HepG2 (cell line): ENCODE data around the gene PPP4R2. TPM values are rescaled to one million over a fixed set of nuclear protein-coding genes. Genes with fewer than 3 reads are reported as not detected.
A peak's percentile ranks its signal among the peaks of the same experiment; 100 is the strongest.

Experiments
- CBX2 ChIP-seq, 2 experiments: fragments of 200-600 bp in 1 of 2; sonication (generic); formaldehyde crosslinking in 1 of 2; IDR thresholded peaks; 2 replicates each; pipeline versions ENCODE4 v1.7.0 to v1.8.1; 2018 to 2022; ENCODE audit warnings: low read depth in 2 of 2, low read length in 1 of 2, mild to moderate bottlenecking in 1 of 2, missing genetic modification reagents in 1 of 2
- FOXK1 ChIP-seq: sonication (generic); formaldehyde crosslinking; IDR thresholded peaks from 2 replicates; pipeline ENCODE4 v1.4.0; 2020; ENCODE audit warnings: low read depth, missing genetic modification reagents, borderline replicate concordance
- KDM1A ChIP-seq: IDR thresholded peaks from 2 replicates; pipeline ENCODE4 v1.6.1; 2016; ENCODE audit warnings: missing compliant biosample characterization
- KLF12 ChIP-seq: sonication (generic); formaldehyde crosslinking; IDR thresholded peaks from 2 replicates; pipeline ENCODE4 v1.4.0; 2020; ENCODE audit warnings: missing genetic modification reagents, borderline replicate concordance
- MATR3 ChIP-seq: sonication (generic); formaldehyde crosslinking; IDR thresholded peaks from 2 replicates; pipeline ENCODE4 v1.4.0; 2020; ENCODE audit warnings: missing genetic modification reagents
- MLLT10 ChIP-seq: sonication (generic); formaldehyde crosslinking; IDR thresholded peaks from 2 replicates; pipeline ENCODE4 v1.4.0; 2020; ENCODE audit warnings: missing genetic modification reagents
- REST ChIP-seq, 2 experiments: IDR thresholded peaks; 2 replicates each; pipeline ENCODE4 v1.6.1; 2011 to 2012; ENCODE audit warnings: low read length in 2 of 2, borderline replicate concordance in 1 of 2, low read depth in 1 of 2, mild to moderate bottlenecking in 1 of 2, moderate library complexity in 1 of 2
- SETDB1 ChIP-seq: sonication (generic); formaldehyde crosslinking; IDR thresholded peaks from 2 replicates; pipeline ENCODE4 v1.5.1; 2020; ENCODE audit warnings: missing genetic modification reagents, mild to moderate bottlenecking, borderline replicate concordance
- THAP11 ChIP-seq: IDR thresholded peaks from 2 replicates; pipeline ENCODE4 v1.6.1; 2016; ENCODE audit warnings: missing biosample characterization, missing genetic modification reagents
- ZBTB14 ChIP-seq: sonication (generic); formaldehyde crosslinking; IDR thresholded peaks from 2 replicates; pipeline ENCODE4 v1.4.0; 2020; ENCODE audit warnings: missing genetic modification reagents
- ZEB1 ChIP-seq: IDR thresholded peaks from 2 replicates; pipeline ENCODE4 v1.6.1; 2012; ENCODE audit warnings: mild to moderate bottlenecking, low read depth, inconsistent platforms; ENCODE audit not compliant: insufficient replicate concordance
- ZFX ChIP-seq: sonication (generic); formaldehyde crosslinking; IDR thresholded peaks from 2 replicates; pipeline ENCODE4 v1.4.0; 2020; ENCODE audit warnings: mild to moderate bottlenecking, low read depth, missing genetic modification reagents, moderate library complexity
- ZSCAN22 ChIP-seq: sonication (generic); formaldehyde crosslinking; IDR thresholded peaks from 2 replicates; pipeline ENCODE4 v1.4.0; 2020; ENCODE audit warnings: mild to moderate bottlenecking, missing genetic modification reagents
- polyA plus RNA-seq, 8 experiments: library from polyadenylated mRNA; depleted of rRNA in 3 of 8; stranded (reverse) in 7 of 8; unstranded in 1 of 8; fragments of >200 nt; fragmentation: Illumina TruSeq in 4 of 8; extraction: Trizol in 4 of 8; gene quantifications; 2 replicates each; pipeline versions ENCODE4 v1.2.1 to v1.2.3, GENCODE V29; 2011 to 2016; ENCODE audit warnings: low read depth in 4 of 8, missing spikeins in 1 of 8, mixed read lengths in 1 of 8; ENCODE audit not compliant: insufficient read depth in 1 of 8
- total RNA-seq, 5 experiments: library from RNA; depleted of rRNA; stranded (reverse); fragments of >200 nt; fragmentation: Illumina TruSeq; extraction: Trizol; gene quantifications; 2 replicates each; pipeline ENCODE4 v1.2.3, GENCODE V29; 2016; ENCODE audit warnings: low read depth in 1 of 5
- TF ChIP-seq, protein P1 (sequence below): sonication (generic); formaldehyde crosslinking; IDR thresholded peaks from 2 replicates; pipeline ENCODE4 v1.5.1; 2020; ENCODE audit warnings: missing genetic modification reagents, mild to moderate bottlenecking, borderline replicate concordance
- TF ChIP-seq, protein P2 (sequence below): sonication (generic); formaldehyde crosslinking; IDR thresholded peaks from 2 replicates; pipeline ENCODE4 v1.4.0; 2020; ENCODE audit warnings: missing genetic modification reagents
- TF ChIP-seq, protein P3 (sequence below): sonication (generic); formaldehyde crosslinking; IDR thresholded peaks from 2 replicates; pipeline ENCODE4 v1.5.0; 2020; ENCODE audit warnings: mild to moderate bottlenecking, low read depth, missing genetic modification reagents, borderline replicate concordance
- TF ChIP-seq, protein P4 (sequence below): sonication (generic); formaldehyde crosslinking; IDR thresholded peaks from 2 replicates; pipeline ENCODE4 v1.4.0; 2020; ENCODE audit warnings: mild to moderate bottlenecking, missing genetic modification reagents
- TF ChIP-seq, protein P5 (sequence below): IDR thresholded peaks from 2 replicates; pipeline ENCODE4 v1.6.1; 2016

The PPP4R2 gene
- total and polyA plus RNA-seq, 2 of the 13 experiments (the other 11 are each of a cell fraction or from before 2014, with no cell fraction given): 22.3 to 161 TPM

GRCh38 chr3:72953325-72953956 is 43.2 kb upstream of the PPP4R2 start (continued):
- TF ChIP-seq, protein P1, sequence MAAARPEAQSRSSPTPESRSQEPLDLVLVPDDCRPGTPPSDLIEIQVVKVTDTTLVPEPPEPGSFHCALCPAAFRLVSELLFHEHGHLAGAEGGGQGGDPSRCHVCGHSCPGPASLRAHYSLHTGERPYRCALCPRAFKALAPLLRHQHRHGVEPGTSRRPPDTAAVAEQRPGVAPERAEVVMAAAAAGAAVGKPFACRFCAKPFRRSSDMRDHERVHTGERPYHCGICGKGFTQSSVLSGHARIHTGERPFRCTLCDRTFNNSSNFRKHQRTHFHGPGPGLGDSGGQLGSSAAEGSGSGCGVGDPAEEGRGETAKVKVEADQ: 0 out of 2 replicates have a peak, but pooled peaks have one; percentile 27
- TF ChIP-seq MLLT10 (CRISPR knock-in tag) (no peak), KDM1A (CRISPR knock-in tag) (peak; percentile 25; the same call in 1 of the 2 replicates), KLF12 (CRISPR knock-in tag) (no peak), CBX2 (IDR thresholded peaks at IDR 0.05; ENCODE audit: low read depth, low read length) (no peak), CBX2 (CRISPR knock-in tag; IDR thresholded peaks at IDR 0.05; ENCODE audit: low read depth) (no peak), THAP11 (CRISPR knock-in tag) (peak; percentile 58), ZEB1 (no peak), REST (IDR thresholded peaks at IDR 0.05; ENCODE audit: borderline replicate concordance in 1 of 2, low read depth in 1 of 2, low read length in 2 of 2) (no peak), MATR3 (CRISPR knock-in tag) (no peak), ZBTB14 (CRISPR knock-in tag) (no peak), ZSCAN22 (no peak), ZFX (CRISPR knock-in tag) (no peak), FOXK1 (CRISPR knock-in tag) (peak; percentile 94; the same call in 1 of the 2 replicates), SETDB1 (no peak)
- TF ChIP-seq, protein P2, sequence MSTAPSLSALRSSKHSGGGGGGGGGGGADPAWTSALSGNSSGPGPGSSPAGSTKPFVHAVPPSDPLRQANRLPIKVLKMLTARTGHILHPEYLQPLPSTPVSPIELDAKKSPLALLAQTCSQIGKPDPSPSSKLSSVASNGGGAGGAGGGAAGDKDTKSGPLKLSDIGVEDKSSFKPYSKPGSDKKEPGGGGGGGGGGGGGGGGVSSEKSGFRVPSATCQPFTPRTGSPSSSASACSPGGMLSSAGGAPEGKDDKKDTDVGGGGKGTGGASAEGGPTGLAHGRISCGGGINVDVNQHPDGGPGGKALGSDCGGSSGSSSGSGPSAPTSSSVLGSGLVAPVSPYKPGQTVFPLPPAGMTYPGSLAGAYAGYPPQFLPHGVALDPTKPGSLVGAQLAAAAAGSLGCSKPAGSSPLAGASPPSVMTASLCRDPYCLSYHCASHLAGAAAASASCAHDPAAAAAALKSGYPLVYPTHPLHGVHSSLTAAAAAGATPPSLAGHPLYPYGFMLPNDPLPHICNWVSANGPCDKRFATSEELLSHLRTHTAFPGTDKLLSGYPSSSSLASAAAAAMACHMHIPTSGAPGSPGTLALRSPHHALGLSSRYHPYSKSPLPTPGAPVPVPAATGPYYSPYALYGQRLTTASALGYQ (CRISPR knock-in tag): peak; percentile 88
- TF ChIP-seq, protein P3, sequence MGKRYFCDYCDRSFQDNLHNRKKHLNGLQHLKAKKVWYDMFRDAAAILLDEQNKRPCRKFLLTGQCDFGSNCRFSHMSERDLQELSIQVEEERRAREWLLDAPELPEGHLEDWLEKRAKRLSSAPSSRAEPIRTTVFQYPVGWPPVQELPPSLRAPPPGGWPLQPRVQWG (CRISPR knock-in tag): no peak
- TF ChIP-seq, protein P4, sequence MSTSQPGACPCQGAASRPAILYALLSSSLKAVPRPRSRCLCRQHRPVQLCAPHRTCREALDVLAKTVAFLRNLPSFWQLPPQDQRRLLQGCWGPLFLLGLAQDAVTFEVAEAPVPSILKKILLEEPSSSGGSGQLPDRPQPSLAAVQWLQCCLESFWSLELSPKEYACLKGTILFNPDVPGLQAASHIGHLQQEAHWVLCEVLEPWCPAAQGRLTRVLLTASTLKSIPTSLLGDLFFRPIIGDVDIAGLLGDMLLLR (CRISPR knock-in tag): no peak
- TF ChIP-seq, protein P5, sequence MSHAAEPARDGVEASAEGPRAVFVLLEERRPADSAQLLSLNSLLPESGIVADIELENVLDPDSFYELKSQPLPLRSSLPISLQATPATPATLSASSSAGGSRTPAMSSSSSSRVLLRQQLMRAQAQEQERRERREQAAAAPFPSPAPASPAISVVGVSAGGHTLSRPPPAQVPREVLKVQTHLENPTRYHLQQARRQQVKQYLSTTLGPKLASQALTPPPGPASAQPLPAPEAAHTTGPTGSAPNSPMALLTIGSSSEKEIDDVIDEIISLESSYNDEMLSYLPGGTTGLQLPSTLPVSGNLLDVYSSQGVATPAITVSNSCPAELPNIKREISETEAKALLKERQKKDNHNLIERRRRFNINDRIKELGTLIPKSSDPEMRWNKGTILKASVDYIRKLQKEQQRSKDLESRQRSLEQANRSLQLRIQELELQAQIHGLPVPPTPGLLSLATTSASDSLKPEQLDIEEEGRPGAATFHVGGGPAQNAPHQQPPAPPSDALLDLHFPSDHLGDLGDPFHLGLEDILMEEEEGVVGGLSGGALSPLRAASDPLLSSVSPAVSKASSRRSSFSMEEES (CRISPR knock-in tag): peak; percentile 67; the same call in 1 of the 2 replicates
